OCI-LY7 (cell line): ENCODE results near the gene DEDD2.

Source experiments
- EZH2phosphoT487 ChIP-seq: fragments of 200-600 bp; sonication (generic); IDR thresholded peaks from 2 replicates; pipeline ENCODE4 v1.6.1; 2018; ENCODE audit warnings: low read depth, borderline replicate concordance, mild to moderate bottlenecking, mixed run types, antibody characterized with exemption, low read length, moderate library complexity, mixed read lengths
- TF ChIP-seq, protein P1 (sequence below): fragments of 200-600 bp; sonication (generic); conservative IDR thresholded peaks from 2 replicates; pipeline ENCODE4 v1.5.1; 2014; ENCODE audit warnings: mild to moderate bottlenecking, antibody characterized with exemption, low read length, moderate library complexity, mixed read lengths

DNA sequence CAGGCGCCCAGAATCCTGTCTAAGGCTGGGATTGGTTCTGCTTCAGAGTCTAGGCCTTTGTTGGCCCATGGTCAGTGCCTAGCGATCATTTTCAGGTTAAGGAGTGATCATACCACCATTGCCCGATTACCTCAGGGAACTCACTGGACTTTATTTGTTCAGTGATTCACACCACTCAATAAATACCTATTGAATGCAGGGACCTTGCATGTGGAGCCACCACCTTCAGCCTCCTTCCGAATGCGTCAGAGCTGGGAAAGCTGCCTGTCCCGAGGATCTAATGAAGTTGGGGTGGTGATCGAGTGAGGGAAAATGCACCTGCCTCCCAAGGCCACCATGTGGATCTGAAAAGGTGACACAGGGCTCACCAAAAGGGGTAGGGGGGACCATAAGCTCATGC lies 45.2 kb downstream of the DEDD2 start:
- TF ChIP-seq, protein P1, sequence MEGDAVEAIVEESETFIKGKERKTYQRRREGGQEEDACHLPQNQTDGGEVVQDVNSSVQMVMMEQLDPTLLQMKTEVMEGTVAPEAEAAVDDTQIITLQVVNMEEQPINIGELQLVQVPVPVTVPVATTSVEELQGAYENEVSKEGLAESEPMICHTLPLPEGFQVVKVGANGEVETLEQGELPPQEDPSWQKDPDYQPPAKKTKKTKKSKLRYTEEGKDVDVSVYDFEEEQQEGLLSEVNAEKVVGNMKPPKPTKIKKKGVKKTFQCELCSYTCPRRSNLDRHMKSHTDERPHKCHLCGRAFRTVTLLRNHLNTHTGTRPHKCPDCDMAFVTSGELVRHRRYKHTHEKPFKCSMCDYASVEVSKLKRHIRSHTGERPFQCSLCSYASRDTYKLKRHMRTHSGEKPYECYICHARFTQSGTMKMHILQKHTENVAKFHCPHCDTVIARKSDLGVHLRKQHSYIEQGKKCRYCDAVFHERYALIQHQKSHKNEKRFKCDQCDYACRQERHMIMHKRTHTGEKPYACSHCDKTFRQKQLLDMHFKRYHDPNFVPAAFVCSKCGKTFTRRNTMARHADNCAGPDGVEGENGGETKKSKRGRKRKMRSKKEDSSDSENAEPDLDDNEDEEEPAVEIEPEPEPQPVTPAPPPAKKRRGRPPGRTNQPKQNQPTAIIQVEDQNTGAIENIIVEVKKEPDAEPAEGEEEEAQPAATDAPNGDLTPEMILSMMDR = no peak
- no peak for TF ChIP-seq EZH2phosphoT487
